SK-N-SH (cell line): ENCODE results near the gene RNF148. TPM values are rescaled to one million over a fixed set of nuclear protein-coding genes. Genes with fewer than 3 reads are reported as not detected.

Experiments
- CTCF ChIA-PET: fragments of 300-600, 350-600 bp; formaldehyde crosslinking; extraction: SDS; loops from one replicate; lab custom pipeline; 2021; lab: Yijun Ruan, JAX
- POLR2A ChIA-PET: fragments of 350-600 bp; sonication (Branson Sonifier 250); formaldehyde crosslinking; extraction: SDS; loops from one replicate; lab custom pipeline; 2020; ENCODE audit warnings: antibody characterized with exemption, inconsistent platforms; lab: Yijun Ruan, JAX
- DNase-seq: peaks from one replicate; pipeline ENCODE4 v3.0.0; 2012
- H2AFZ ChIP-seq: fragments of 200-600 bp; sonication (generic); 2 replicates; pipeline ENCODE4 v1.8.1; 2016; ENCODE audit warnings: antibody characterized with exemption, mild to moderate bottlenecking, low read depth
- H3F3A ChIP-seq: fragments of 200-600 bp; sonication (generic); replicated peaks from 2 replicates; pipeline ENCODE3; 2016; ENCODE audit warnings: antibody characterized with exemption, mild to moderate bottlenecking; ENCODE audit not compliant: insufficient read depth
- H3K27ac ChIP-seq, 2 experiments: fragments of 200-500 bp in 1 of 2; fragments of 200-600 bp in 1 of 2; sonication (Bioruptor generic) in 1 of 2; sonication (generic), shearing (Covaris generic) in 1 of 2; 2 replicates each; pipeline versions ENCODE4 v1.5.1 to v1.6.1; 2014 to 2016; ENCODE audit warnings: low read depth in 2 of 2, inconsistent platforms in 1 of 2, low read length in 1 of 2, mild to moderate bottlenecking in 1 of 2, mixed read lengths in 1 of 2
- H3K27me3 ChIP-seq: fragments of 200-600 bp; sonication (generic), shearing (Covaris generic); 2 replicates; pipeline ENCODE4 v1.6.1; 2016; ENCODE audit warnings: mixed run types; ENCODE audit not compliant: insufficient read depth
- H3K36me3 ChIP-seq, 2 experiments: fragments of 200-500 bp in 1 of 2; fragments of 200-600 bp in 1 of 2; sonication (Bioruptor generic) in 1 of 2; sonication (generic) in 1 of 2; replicated peaks in 1 of 2; 2 replicates each; pipeline versions ENCODE3 to v1.5.1; 2014 to 2016; ENCODE audit warnings: low read length in 1 of 2, mild to moderate bottlenecking in 1 of 2; ENCODE audit not compliant: insufficient read depth in 2 of 2, control insufficient read depth in 1 of 2
- H3K4me1 ChIP-seq, 2 experiments: fragments of 200-500 bp in 1 of 2; fragments of 200-600 bp in 1 of 2; sonication (Bioruptor generic) in 1 of 2; sonication (generic), shearing (Covaris generic) in 1 of 2; 2 replicates each; pipeline versions ENCODE4 v1.5.1 to v1.6.1; 2014 to 2016; ENCODE audit warnings: low read depth in 1 of 2, low read length in 1 of 2, mixed run types in 1 of 2; ENCODE audit not compliant: insufficient read depth in 2 of 2, control insufficient read depth in 1 of 2
- H3K4me2 ChIP-seq: fragments of 200-600 bp; sonication (generic), shearing (Covaris generic); 2 replicates; pipeline ENCODE4 v1.6.1; 2017; ENCODE audit warnings: mixed run types
- H3K4me3 ChIP-seq, 2 experiments: fragments of 200-500 bp in 1 of 2; fragments of 200-600 bp in 1 of 2; sonication (Bioruptor generic) in 1 of 2; sonication (generic), shearing (Covaris generic) in 1 of 2; 2 replicates each; pipeline versions ENCODE4 v1.5.1 to v1.8.1; 2014 to 2016; ENCODE audit warnings: low read depth in 2 of 2, inconsistent platforms in 1 of 2, low read length in 1 of 2, mild to moderate bottlenecking in 1 of 2, mixed read lengths in 1 of 2, moderate library complexity in 1 of 2
- H3K79me2 ChIP-seq: fragments of 200-600 bp; sonication (generic); 2 replicates; pipeline ENCODE4 v1.8.1; 2017; ENCODE audit warnings: mild to moderate bottlenecking; ENCODE audit not compliant: insufficient read depth
- H3K9ac ChIP-seq: fragments of 200-600 bp; sonication (generic); 2 replicates; pipeline ENCODE4 v1.6.1; 2017; ENCODE audit warnings: mixed run types
- H3K9me2 ChIP-seq: fragments of 200-600 bp; sonication (generic); 2 replicates; pipeline ENCODE4 v1.6.1; 2017; ENCODE audit warnings: mixed run types
- H3K9me3 ChIP-seq: fragments of 200-600 bp; sonication (generic); 2 replicates; pipeline ENCODE4 v1.6.1; 2017; ENCODE audit warnings: mixed run types, mild to moderate bottlenecking, moderate library complexity
- H4K20me1 ChIP-seq: fragments of 200-600 bp; sonication (generic); 2 replicates; pipeline ENCODE4 v1.6.1; 2017; ENCODE audit warnings: mild to moderate bottlenecking, mixed run types; ENCODE audit not compliant: insufficient read depth
- CHD2 ChIP-seq: fragments of 150-350 bp; IDR thresholded peaks from 2 replicates; pipeline ENCODE4 v1.6.1; 2018; ENCODE audit warnings: low read length; ENCODE audit not compliant: partially characterized antibody
- ELF1 ChIP-seq: IDR thresholded peaks from 2 replicates; pipeline ENCODE4 v1.4.0; 2012
- EP300 ChIP-seq, 2 experiments: IDR thresholded peaks; 2 replicates each; pipeline versions ENCODE4 v1.4.0 to v1.6.1; 2012; ENCODE audit warnings: borderline replicate concordance in 1 of 2, low read depth in 1 of 2, low read length in 1 of 2
- FOSL2 ChIP-seq: IDR thresholded peaks from 2 replicates; pipeline ENCODE4 v1.4.0; 2012; ENCODE audit warnings: low read depth, mild to moderate bottlenecking, moderate library complexity, borderline replicate concordance
- FOXJ3 ChIP-seq: sonication (generic); formaldehyde crosslinking; IDR thresholded peaks from 2 replicates; pipeline ENCODE4 v1.5.1; 2020; ENCODE audit warnings: mild to moderate bottlenecking, missing genetic modification reagents
- FOXM1 ChIP-seq: IDR thresholded peaks from 2 replicates; pipeline ENCODE4 v1.4.0; 2012; ENCODE audit warnings: low read depth, mild to moderate bottlenecking
- GABPA ChIP-seq: IDR thresholded peaks from 2 replicates; pipeline ENCODE4 v1.4.0; 2012; ENCODE audit warnings: low read depth, mild to moderate bottlenecking
- MEF2A ChIP-seq: IDR thresholded peaks from 2 replicates; pipeline ENCODE4 v1.4.0; 2012; ENCODE audit warnings: low read depth, borderline replicate concordance
- MXI1 ChIP-seq: IDR thresholded peaks from 2 replicates; pipeline ENCODE4 v1.6.1; 2012; ENCODE audit warnings: mild to moderate bottlenecking, low read depth, low read length, improper control_type of control experiment
- NFIC ChIP-seq: IDR thresholded peaks from 2 replicates; pipeline ENCODE4 v1.4.0; 2012; ENCODE audit warnings: borderline replicate concordance
- NRF1 ChIP-seq: IDR thresholded peaks from 2 replicates; pipeline ENCODE4 v1.6.1; 2012; ENCODE audit warnings: low read depth, mild to moderate bottlenecking, low read length
- POLR2AphosphoS5 ChIP-seq: IDR thresholded peaks from 2 replicates; pipeline ENCODE4 v1.6.1; 2012; ENCODE audit warnings: low read depth, low read length
- RAD21 ChIP-seq: IDR thresholded peaks from 2 replicates; pipeline ENCODE4 v1.6.1; 2012; ENCODE audit warnings: mild to moderate bottlenecking, low read length
- RCOR1 ChIP-seq: fragments of 150-350 bp; IDR thresholded peaks from 2 replicates; pipeline ENCODE4 v1.6.1; 2017; ENCODE audit warnings: antibody characterized with exemption, low read length
- RFX5 ChIP-seq: IDR thresholded peaks from 2 replicates; pipeline ENCODE4 v1.6.1; 2012; ENCODE audit warnings: mild to moderate bottlenecking, improper control_type of control experiment, low read length
- RXRA ChIP-seq: IDR thresholded peaks from 2 replicates; pipeline ENCODE4 v1.4.0; 2012; ENCODE audit warnings: low read depth, mild to moderate bottlenecking, borderline replicate concordance
- SIN3A ChIP-seq: IDR thresholded peaks from 2 replicates; pipeline ENCODE4 v1.6.1; 2012; ENCODE audit warnings: low read depth, mild to moderate bottlenecking, low read length, moderate library complexity, borderline replicate concordance
- TEAD4 ChIP-seq: IDR thresholded peaks from 2 replicates; pipeline ENCODE4 v1.4.0; 2012; ENCODE audit warnings: mild to moderate bottlenecking, borderline replicate concordance; ENCODE audit not compliant: insufficient read depth
- YY1 ChIP-seq: IDR thresholded peaks from 2 replicates; pipeline ENCODE4 v1.4.0; 2012; ENCODE audit warnings: low read depth, mild to moderate bottlenecking
- WGBS: methylation state at CpG from one replicate; pipeline ENCODE4 v1.1.6; 2017; ENCODE audit warnings: low lambda C conversion rate; 5-methylcytosine and 5-hydroxymethylcytosine counted together
- polyA plus RNA-seq, 3 experiments: library from polyadenylated mRNA; depleted of rRNA; stranded (reverse); fragments of >200 nt; gene quantifications; 2 replicates each; pipeline ENCODE4 v1.2.3, GENCODE V29; 2012

Gene RNF148
- polyA plus RNA-seq, 1 of the 3 experiments (the other 2 are of a cell fraction) = not detected

GRCh38 chr7:122710916-122711315 is 8.2 kb upstream of the RNF148 start:
- WGBS = 0% methylated on average over 1 of the region's 1 CpG
- Histone ChIP-seq H3F3A (no peaks in the 10 kb centered on the region), H2AFZ (no peak overlapping the region), H3K79me2 (no peaks in the 10 kb centered on the region), H3K4me1 (no peaks in the 10 kb centered on the region), H4K20me1 (no peaks in the 10 kb centered on the region), H3K9me3 (no peaks in the 10 kb centered on the region), H3K9me2 (no peaks in the 10 kb centered on the region), H3K36me3 (no peaks in the 10 kb centered on the region), H3K4me2 (no peak overlapping the region), H3K9ac (no peak overlapping the region), H3K27me3 (peaks cover 5% of the 10 kb centered on the region; the same call in 1 of the 2 replicates), H3K4me3 (no peak overlapping the region), H3K27ac (no peak overlapping the region)
- ChIA-PET CTCF (interaction anchor here (0.6 kb wide), 1 partner anchor 11 kb away, joined by 3 read pairs; no protein-coding TSS in a partner anchor), POLR2A (no interaction called here)
- no peak for TF ChIP-seq RAD21
- TF ChIP-seq NRF1 = no peak
- TF ChIP-seq NFIC = no peak
- TF ChIP-seq CHD2 = no peak
- no peak for TF ChIP-seq RFX5
- TF ChIP-seq MXI1 = no peak
- TF ChIP-seq TEAD4 = no peak
- no peak for TF ChIP-seq MEF2A
- no peak for TF ChIP-seq GABPA
- no peak for TF ChIP-seq FOSL2
- TF ChIP-seq EP300 (IDR thresholded peaks at IDR 0.05; ENCODE audit: borderline replicate concordance in 1 of 2, low read depth in 1 of 2, low read length in 1 of 2) = no peak
- TF ChIP-seq FOXM1 = no peak
- TF ChIP-seq POLR2AphosphoS5 = no peak
- TF ChIP-seq RXRA = no peak
- no peak for TF ChIP-seq RCOR1
- no peak for TF ChIP-seq FOXJ3 (CRISPR knock-in tag)
- no peak for TF ChIP-seq ELF1
- no peak for TF ChIP-seq SIN3A
- no peak for DNase-seq

GRCh38 chr7:122709930-122710646 is 7.4 kb upstream of the RNF148 start:
- ChIA-PET CTCF (no interaction called here), POLR2A (interaction anchor here (0.6 kb wide), 1 partner anchor 569 kb away, joined by 3 read pairs; no protein-coding TSS in a partner anchor)
- Histone ChIP-seq H3K27me3 (peaks cover 1% of the 10 kb centered on the region; the same call in 1 of the 2 replicates), H3K4me3 (no peak overlapping the region), H3K27ac (no peak overlapping the region), H3K9me2 (no peaks in the 10 kb centered on the region), H3F3A (no peaks in the 10 kb centered on the region), H3K4me1 (no peaks in the 10 kb centered on the region), H4K20me1 (no peaks in the 10 kb centered on the region), H2AFZ (no peak overlapping the region), H3K9ac (no peak overlapping the region), H3K36me3 (no peaks in the 10 kb centered on the region), H3K4me2 (no peak overlapping the region), H3K79me2 (no peaks in the 10 kb centered on the region)
- 1% methylated on average over 7 of the region's 7 CpGs for WGBS
- DNase-seq = no peak
- TF ChIP-seq FOXM1 = no peak
- TF ChIP-seq RCOR1 = no peak
- TF ChIP-seq ELF1 = no peak
- TF ChIP-seq SIN3A = no peak
- no peak for TF ChIP-seq RXRA
- no peak for TF ChIP-seq YY1
- TF ChIP-seq, all 33 proteins: peak for 0
- no peaks in the 10 kb centered on the region for H3K9me3 ChIP-seq
